Umbilical cord (tissue), 2 donors: ENCODE data around the gene KRT8. TPM values are rescaled to one million over a fixed set of nuclear protein-coding genes. Genes with fewer than 3 reads are reported as not detected.
"Not testable (repeated sequence)": the region's sequence is repeated elsewhere in the genome, so short reads cannot be mapped to it uniquely, and the experiment has no call there.

ENCODE experiments used
- DNase-seq: peaks from one replicate; pipeline ENCODE4 v3.0.0-alpha.2; 2015; ENCODE audit warnings: low spot score
- total RNA-seq: library from RNA; depleted of rRNA; stranded (reverse); fragments of >200 nt; gene quantifications from one replicate; pipeline ENCODE4 v1.2.3, GENCODE V29; 2014; ENCODE audit warnings: low replicate concordance; ENCODE audit not compliant: insufficient read depth

Gene KRT8
- total RNA-seq, 1 donor from 2014 or later: 94.6 TPM

GRCh38 chr12:52901715-52902541 is 2.9 kb downstream of the KRT8 start:
- no peak for DNase-seq

DNA sequence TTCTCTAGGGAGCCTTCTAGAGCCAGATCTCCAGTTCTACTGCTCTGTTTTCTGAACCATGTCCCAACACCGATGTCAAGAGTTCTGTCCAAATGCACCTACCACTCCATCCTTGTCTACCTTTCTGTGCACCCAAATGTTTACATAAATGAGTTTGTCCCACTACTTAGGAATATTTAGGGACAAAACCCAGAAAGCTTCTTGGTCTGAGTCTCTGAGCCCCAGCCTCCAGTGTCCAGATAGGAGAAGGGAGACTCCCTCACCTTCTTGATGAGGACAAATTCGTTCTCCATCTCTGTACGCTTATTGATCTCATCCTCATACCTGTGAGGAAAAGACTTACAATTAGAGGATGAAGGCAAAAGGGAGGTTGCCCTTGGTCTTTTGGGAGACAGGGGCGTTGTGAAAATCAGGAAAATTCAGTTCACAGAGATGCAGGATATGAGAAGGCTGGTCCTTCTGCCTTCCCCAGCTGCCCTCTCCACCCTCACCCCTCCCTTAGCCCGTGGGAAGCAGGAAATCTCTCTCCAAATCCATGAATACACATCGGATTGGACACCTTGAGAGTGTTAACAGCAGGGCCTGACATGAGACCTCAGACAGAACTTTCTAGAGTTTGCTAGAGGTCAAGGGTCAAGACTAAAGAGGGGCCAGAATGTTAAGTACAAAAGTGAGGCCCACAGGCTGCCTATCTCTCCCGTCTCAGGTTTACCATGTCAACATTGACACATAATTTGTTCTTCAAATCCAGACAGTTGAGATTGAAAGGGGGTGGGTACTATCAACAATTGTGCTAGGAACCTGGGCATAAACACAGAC is 3.8 kb downstream of the KRT8 start:
- no peak for DNase-seq

- DNase-seq: no peak
These were observed 4.5 kb downstream of the KRT8 start for GRCh38 chr12:52900166-52900895.

- no peak for DNase-seq
These were observed 5.4 kb downstream of the KRT8 start for GRCh38 chr12:52899338-52900035.

- DNase-seq: no peak
These were observed 8.4 kb downstream of the KRT8 start for GRCh38 chr12:52896190-52897100.

DNA sequence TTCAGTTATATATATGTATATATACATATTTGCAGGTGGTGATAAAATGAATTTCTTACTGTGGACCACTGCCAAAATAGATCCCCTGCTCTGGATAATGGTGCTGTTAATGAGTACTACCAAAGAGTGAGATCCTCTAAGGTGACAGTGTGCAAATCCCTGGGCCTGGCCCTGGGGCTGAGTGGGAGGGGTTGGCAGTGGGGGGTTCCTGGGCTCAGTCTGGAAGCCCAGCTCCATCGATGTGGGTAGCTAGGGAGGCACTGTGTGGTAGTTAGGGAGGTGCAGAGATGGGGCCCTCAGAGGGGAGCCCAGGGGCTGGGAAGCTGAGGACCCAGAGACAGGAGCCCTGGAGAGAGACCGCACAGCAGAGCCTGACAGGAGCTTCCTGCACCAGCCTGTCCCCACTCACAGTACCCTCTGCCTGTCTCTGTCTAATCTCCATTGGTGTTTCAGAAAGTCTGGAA is 9.1 kb downstream of the KRT8 start:
- DNase-seq: no peak

DNA sequence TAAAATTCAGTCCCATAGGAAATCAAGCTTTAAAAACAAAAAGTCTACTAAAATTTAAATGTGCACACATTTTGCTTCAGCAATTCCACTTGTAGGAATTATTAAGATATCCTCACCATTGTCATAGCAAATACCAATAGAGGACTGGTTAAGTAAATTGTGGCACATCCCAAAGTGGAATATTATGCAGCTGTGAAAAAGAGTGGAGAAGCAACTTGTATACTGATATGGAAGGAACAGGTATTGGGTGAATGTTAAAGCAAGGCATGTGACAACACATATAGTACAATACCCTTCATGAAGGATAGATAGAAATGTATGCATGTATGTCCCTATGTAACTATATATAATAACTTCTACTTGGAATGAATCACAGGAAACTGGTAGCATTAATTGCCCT is 11.9 kb downstream of the KRT8 start:
- DNase-seq: no peak

GRCh38 chr12:52892207-52892852 is 12.5 kb downstream of the KRT8 start:
- no peak for DNase-seq

GRCh38 chr12:52891044-52891443 is 13.8 kb downstream of the KRT8 start:
- DNase-seq: no peak

DNA sequence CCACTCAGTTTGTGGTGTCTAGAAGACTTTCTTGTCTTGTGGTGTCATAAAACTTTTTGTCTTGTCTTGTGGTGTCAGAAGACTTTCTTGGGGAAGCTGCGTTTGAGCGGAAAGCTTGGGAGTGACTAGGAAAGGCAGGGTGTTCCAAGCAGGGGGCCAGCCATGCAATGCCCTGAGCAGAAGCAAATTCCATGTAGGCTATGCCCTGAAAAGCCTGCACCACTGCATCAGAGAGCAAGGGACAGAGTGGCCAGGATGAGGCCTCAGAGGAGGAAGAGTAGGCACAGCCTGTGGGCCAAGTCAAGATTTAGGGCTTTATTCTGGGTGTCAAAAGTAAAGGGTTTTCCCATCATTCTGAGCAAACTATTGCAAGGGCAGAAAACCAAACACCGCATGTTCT is 14.5 kb downstream of the KRT8 start:
- no peak for DNase-seq

DNA sequence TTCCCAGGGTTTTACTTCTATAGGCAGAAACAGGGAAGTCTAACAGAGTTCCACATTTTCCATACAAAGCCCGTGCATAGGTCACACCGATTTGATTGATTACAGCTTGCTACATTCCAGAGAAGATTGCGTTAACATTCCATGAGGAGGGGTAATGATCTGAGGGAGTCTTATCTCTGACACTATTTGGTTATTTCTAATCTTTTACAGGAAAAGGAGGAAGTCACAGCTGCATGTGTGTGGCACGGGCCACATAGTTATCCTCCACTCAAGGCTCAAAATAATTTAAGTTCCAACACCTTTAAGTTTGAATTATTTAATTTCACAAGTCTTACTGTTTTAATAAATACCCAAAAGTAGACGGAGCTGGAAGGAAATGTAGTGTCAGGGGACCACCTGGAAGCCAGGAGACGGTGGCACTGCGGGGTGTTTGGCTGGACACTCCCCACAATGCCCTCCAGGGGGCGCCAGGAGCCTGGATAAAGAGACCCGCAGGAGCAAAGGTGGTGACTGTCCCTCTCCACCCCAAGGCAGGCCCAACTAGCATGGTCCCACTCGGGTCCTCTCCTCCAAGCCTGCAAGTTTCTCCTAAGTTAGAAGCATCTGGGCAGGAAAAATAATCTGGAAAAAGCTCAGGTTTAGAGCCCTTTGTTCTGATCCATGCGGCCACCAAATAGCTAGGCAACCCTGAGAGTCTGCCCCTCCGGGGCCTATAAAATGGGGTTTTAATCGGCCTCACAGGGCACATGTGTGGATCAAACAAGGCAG is 20.2 kb downstream of the KRT8 start:
- DNase-seq: peak; percentile 65

GRCh38 chr12:52880499-52880898 is 24.4 kb downstream of the KRT8 start:
- DNase-seq: not testable (repeated sequence)

DNA sequence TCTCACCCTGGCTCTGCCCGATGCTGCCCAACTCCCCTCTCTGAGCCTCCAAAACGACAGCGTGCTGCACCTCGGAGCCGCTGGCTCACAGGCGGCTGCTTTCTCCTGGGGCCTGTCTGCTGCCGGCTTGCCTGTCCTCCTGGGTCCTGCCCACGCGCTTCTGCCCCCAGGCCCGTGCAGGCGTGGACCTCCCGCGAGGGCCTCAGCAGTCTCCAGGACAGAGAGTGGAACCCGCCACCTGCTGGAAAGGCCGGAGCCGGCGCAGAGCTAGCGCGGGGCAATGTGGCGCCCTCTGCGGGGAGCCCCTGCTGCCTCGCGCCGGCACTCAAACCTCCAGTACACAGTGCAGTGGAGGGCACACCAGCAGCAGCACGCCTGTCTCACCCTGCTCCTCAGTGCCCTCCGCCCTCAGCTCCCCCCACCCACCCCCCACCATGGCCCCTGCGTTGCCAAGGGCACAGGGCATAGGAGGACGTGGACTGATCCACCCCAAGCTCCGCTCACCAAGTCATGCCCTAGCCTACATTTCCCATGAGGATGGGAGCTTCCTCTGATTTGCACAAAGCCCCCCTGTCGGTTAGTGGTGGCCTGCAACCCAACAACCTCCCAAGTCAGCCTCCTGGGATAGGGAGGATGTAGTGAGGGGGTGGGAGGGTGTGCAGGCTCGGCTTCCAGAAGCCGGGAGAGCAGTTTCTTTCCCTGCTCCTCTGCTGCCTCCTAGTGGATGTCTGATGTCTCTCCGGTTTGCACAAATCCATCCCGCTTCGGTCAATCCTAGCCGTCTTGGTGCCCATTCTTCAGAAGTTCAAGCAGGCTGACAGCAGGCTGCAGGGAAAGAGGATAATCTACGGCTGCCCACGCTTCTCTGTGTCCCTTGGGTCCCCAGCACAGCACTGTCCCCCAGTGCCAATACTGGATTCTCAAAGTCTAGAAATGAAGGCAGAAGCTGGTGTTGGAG is 25.2 kb downstream of the KRT8 start:
- DNase-seq: peak; percentile 93

DNA sequence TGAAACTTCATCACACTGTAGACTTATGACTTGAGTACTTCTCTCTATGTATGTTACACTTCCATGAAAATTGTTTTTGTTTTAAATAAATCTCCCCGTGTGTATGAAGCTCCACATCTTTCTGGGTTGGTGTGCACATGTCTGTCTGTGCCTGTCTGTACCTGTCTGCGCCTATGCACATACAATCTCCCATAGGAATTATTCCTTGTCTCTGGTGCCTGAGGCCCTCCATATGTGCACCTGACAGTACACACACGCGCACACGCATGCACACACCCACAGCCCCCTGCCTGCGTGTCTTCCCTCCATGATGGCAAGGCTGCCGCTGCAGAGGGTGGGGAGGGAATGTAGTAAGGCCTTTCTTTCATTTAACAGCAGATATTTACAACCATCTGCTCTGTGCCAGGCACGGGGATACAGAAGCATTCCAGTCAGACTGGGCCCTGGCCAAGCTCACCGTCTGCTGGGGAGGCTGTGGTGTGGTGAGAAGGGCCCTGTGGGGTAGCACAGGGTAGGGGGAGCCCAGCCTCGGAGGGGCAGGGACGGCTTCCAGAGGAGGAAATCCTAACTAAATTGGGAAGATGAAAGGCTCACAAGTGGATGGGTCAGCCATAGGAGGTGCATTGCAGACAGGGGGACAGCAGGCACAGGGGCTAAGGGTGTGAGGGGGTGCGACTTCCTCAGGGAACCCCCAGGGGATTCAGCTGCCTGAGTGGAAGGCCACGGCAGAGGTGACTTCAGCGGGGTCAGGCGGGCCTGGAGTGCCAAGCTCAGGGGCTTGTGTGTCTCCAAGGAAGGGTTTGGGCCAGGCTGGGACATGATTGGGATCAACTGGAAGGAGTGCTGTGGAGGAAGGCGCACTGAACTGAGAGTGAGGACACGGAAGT is 26.1 kb downstream of the KRT8 start:
- DNase-seq: peak; percentile 47

DNA sequence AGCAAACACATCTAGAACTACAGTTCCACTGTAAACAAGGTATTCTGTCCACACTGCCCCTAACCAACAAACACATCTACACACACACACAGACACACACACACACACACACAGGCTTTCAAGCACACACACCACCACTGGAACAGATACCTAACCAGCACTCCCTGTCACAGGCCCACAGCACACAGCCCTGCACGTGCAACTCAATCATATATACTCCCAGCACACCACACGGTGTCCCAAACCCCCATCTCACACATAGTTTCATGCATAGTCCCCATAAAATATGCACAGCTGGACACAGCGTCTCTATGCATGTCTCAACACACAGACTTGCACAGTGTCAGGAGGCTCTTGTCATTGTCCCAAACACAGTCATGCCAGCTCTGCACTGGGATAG is 27.6 kb downstream of the KRT8 start:
- no peak for DNase-seq

- DNase-seq: no peak
These were observed 28.5 kb downstream of the KRT8 start for GRCh38 chr12:52876372-52876771.
